Transverse colon (tissue), 4 donors: ENCODE data around the gene EPHA4.

Source experiments
- CTCF ChIP-seq, 5 experiments: fragments of 200-600 bp in 3 of 5; fragments of 450-650 bp in 2 of 5; sonication (generic) in 3 of 5; IDR thresholded peaks; 1 replicate in 2 of 5; 2 replicates in 3 of 5; pipeline ENCODE4 v1.5.1; 2016 to 2017; ENCODE audit warnings: antibody characterized with exemption in 5 of 5, inconsistent platforms in 3 of 5, mild to moderate bottlenecking in 2 of 5, moderate library complexity in 1 of 5
- POLR2AphosphoS5 ChIP-seq, 3 donors: sonication (generic); formaldehyde crosslinking; IDR thresholded peaks; one replicate each; pipeline ENCODE4 v1.6.1; 2016; ENCODE audit warnings: antibody characterized with exemption in 3 of 3

- TF ChIP-seq CTCF (IDR thresholded peaks at IDR 0.05) (no peak), POLR2AphosphoS5 (IDR thresholded peaks at IDR 0.05) (no peak)
Measured at GRCh38 chr2:221546505-221547225, 25.4 kb downstream of the EPHA4 start.
